NCI-H1436 treated with DMSO at 0.1 percent for 48 hours (cell line): ENCODE data around the gene DCDC1.

Source experiments
- DNase-seq: peaks from one replicate; lab custom pipeline; 2025; lab: John Stamatoyannopoulos, UW

DCDC1 gene, protein sequence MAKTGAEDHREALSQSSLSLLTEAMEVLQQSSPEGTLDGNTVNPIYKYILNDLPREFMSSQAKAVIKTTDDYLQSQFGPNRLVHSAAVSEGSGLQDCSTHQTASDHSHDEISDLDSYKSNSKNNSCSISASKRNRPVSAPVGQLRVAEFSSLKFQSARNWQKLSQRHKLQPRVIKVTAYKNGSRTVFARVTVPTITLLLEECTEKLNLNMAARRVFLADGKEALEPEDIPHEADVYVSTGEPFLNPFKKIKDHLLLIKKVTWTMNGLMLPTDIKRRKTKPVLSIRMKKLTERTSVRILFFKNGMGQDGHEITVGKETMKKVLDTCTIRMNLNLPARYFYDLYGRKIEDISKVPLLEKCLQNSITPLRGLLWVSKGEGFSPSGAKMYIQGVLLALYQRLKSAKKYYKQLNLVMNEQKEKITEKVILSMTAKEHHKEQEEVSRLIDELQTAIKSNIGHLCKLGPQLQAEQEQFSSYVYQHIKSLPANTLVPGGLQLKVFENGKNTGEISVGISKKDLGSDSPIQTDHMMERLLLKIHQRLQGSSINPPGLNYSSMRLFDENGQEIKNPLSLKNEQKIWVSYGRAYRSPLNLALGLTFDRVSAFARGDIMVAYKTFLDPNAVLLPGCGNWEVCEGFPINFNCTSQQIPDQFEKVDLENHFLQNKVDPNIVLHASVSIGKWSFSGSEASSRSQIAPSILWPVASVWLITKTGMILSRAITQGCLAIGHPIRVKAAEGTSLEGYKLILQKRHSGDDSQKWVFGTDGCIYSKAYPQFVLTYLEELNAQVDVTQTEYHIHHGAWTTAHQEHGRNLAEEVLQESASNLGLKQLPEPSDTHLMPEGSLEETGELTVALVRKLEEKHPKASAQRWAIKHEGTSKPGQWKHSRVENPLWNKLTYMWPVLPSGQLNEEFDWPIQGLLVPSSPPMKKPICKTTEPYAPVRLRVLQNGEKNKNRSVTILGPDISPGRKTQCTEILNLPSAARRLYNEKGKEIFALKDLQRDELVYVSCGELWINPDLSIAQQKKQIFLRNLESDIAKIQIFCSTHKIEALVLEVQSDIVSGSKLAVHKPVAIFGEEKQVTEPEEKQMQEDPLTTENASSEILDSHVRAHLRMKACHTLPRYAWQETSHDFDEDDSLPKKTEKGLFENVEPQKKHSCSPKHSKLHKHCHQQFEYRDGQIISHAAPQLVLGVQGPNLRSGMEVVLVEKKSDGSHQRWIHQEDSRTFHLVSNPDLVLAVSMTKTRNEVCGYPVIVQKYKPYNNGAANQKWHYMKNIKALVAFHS (N-terminal part only)

GRCh38 chr11:31369348-31370329, at the start of gene DCDC1, which contains the start of gene DNAJC24:
Gene DCDC1, minus strand, starts transcription at chr11:31369739. Its CDS starts 41,459 bp downstream, at chr11:31328280.
Gene DNAJC24, plus strand, starts transcription at chr11:31369860. Its CDS starts 889 bp downstream, at chr11:31370749.
- DNase-seq = peak; percentile 71

GRCh38 chr11:31419138-31419537, 49.6 kb upstream of the DCDC1 start:
- DNase-seq = no peak

DNA sequence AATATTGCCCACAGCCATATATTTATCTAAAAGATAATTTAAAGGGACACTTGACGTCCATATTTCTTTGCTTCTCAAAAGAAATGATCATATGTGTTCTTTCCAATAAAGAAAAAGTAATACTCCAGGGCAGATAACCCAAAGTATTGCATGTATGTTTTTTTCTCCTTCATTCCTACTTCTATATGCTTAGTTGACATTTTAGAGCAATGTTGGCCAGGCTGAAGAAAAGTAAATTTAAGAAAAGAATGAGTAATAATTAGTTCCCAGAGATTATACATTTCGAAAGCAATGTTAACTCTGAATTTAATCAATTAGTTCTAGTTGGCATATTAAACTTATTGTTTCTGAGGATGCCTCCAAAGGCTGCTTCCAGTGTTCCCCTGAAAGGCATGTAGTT, 48.3 kb upstream of the DCDC1 start:
- DNase-seq = no peak

- no peak for DNase-seq
Observed at GRCh38 chr11:31417357-31417756, 47.8 kb upstream of the DCDC1 start.

- DNase-seq = no peak
Observed at GRCh38 chr11:31415435-31415834, 45.9 kb upstream of the DCDC1 start.

DNA sequence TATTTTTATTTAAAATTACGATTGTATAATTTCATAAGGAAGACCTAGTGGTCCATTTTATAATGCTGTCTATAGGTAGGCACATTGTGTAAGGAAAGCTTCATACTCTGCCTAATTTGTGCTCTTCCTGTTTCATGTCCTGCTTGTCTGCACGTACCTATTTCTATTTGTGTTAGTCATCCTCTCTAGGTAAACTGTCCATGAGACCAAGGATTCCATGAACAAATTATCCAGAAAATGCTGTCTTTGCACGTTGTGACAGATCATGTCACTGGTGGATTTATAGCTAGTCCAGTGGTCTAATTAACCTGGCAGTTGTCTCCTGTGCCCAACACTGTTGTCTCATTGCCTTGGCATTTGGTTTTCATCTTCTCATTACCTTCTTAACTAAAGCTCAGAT, 44.8 kb upstream of the DCDC1 start:
- DNase-seq = no peak

GRCh38 chr11:31412946-31413345, 43.4 kb upstream of the DCDC1 start:
- DNase-seq = no peak

DNA sequence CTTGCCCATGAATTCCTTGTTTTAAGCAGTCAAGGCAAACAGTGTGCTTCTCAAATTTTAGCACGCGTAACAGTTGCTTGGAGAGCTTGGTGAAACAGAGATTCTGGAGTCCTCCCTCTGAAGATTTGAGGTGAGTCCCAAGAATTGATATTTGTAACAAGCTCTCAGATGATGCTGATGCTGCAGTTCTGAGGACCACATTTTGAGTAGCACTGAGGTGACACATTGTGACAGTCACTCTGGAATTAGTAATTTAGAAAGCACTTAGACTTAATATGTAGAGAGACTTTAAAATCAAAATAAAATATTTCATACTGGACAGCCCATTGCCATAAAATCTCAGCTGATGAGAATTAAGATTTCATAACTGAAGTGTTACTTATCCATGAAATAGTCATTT, 38.7 kb upstream of the DCDC1 start:
- DNase-seq = no peak

GRCh38 chr11:31404614-31405013, 35.1 kb upstream of the DCDC1 start:
- DNase-seq = no peak

DNA sequence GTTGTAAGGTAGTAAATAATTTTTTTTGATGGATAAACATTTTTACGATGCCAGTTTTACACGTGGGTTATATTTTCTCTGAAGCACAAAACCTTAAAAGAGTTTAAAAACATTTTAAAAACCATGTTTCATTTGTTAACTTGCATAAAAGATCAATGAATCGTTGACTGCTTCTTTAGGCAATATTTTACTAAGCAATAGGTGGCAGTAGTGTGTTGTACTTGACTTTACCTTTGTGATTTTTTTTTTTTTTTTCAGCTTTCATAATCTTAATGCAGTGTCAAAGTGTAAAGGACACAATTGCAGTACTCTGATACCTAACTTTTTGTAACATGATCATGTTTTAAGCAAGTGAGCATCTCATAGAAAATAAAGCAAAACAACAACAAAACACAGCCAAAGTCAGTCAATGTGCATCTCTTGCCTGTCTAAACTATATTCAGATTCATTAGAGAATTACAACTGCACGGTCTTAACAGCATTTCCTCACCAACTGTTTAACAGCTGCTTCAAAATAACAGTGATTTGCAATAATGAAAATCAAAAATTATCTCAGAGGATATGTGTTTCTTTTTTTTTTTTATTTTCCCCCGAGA, 27.8 kb upstream of the DCDC1 start:
- no peak for DNase-seq

GRCh38 chr11:31387379-31387778, 17.8 kb upstream of the DCDC1 start:
- DNase-seq = no peak

GRCh38 chr11:31383116-31383515, 13.6 kb upstream of the DCDC1 start:
- DNase-seq = no peak

- DNase-seq = no peak
Observed at GRCh38 chr11:31375879-31376278, 6.3 kb upstream of the DCDC1 start.

- no peak for DNase-seq
Observed at GRCh38 chr11:31366795-31367194, 2.7 kb downstream of the DCDC1 start.

DNA sequence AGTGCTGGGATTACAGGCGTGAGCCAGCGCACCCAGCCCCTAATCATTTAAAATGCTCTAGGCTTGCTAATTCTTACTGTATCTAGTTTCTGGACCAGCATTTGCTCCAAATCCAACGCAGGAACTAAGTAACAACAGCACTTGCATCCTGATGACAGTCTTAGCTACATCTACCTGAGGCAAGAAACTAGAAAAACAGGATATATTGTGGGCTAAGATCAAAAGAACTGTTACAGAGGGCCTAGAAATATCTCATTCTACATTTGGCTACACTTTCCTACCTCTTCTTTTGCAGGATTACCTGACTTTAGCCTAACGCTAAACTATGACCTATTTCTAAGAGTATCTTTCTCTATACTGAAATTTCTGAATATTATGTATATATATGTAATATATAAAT, 7.8 kb downstream of the DCDC1 start:
- DNase-seq = no peak

GRCh38 chr11:31355817-31356216, 13.7 kb downstream of the DCDC1 start:
- no peak for DNase-seq

DNA sequence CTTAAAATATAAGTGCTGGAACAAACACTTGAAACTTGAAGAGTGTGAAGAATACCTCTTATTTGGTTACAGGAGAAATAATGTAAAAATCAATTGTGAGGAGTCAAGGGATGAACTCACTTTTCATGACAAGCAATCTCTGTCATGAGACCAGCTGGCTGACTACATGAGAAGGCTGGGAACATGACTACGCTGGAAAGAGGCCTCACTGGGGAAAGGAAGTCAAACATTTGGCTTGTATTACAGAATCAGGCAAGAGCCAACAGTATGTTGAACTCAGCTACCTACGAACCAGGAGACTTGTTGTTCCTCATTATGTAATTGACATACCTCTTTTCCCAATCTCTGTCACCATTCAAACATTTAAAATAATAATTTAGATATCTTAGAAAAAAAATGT, 14.4 kb downstream of the DCDC1 start:
- DNase-seq = no peak

- DNase-seq = no peak
Observed at GRCh38 chr11:31351168-31351567, 18.4 kb downstream of the DCDC1 start.

DNA sequence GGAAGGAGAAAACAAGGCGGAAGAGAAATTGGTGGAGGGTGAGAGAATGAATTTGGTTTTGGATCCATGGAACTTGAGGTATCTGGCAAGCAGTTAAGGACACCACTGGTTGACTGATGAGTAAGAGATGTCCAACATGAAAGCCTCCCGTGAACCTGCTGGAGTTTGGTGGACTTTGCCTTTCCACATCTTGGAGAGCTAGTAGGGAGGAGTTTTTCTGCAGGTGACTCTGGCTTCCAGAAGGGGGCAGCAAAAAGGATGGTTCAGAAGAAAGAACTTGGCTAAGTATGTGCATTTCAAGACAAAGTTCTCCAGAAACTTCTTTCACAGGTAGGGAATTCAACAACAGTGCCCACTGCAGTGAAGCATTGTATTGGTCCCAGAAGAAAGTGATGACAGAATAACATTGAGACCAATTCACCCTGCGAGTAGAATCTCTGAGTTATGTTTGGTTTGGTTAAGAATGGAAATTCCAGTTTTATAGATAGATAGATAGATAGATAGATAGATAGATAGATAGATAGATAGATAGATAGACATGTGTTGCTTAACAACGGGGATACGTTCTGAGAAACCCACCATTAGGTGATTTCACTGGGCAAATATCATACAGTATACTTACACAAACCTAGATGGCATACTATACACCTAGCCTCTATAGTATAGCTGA, 28.5 kb downstream of the DCDC1 start:
- no peak for DNase-seq

GRCh38 chr11:31337806-31338205, 31.7 kb downstream of the DCDC1 start:
- no peak for DNase-seq
